BJ (cell line): Measurements from ENCODE around the gene TMEM225B. TPM values are rescaled to one million over a fixed set of nuclear protein-coding genes. Genes with fewer than 3 reads are reported as not detected.

Experiments used
- CTCF ChIA-PET: fragments of 350-600 bp; formaldehyde crosslinking; extraction: SDS; loops from one replicate; lab custom pipeline; 2021; ENCODE audit warnings: antibody characterized with exemption, inconsistent platforms; lab: Yijun Ruan, JAX
- POLR2A ChIA-PET: fragments of 300-600 bp; sonication (Branson Sonifier 250); formaldehyde crosslinking; extraction: SDS; loops from one replicate; lab custom pipeline; 2021; ENCODE audit warnings: antibody characterized with exemption; lab: Charles Lee
- DNase-seq: peaks from one replicate; pipeline ENCODE4 v3.0.0-alpha.2; 2011; ENCODE audit warnings: low read depth
- H3K27me3 ChIP-seq: 2 replicates; pipeline ENCODE4 v1.6.0; 2011; ENCODE audit warnings: low read length; ENCODE audit not compliant: control insufficient read depth, insufficient read depth
- H3K36me3 ChIP-seq: 2 replicates; pipeline ENCODE4 v1.5.1; 2011; ENCODE audit warnings: low read length; ENCODE audit not compliant: control insufficient read depth, insufficient read depth
- H3K4me3 ChIP-seq: 2 replicates; pipeline ENCODE4 v1.5.1; 2011; ENCODE audit warnings: low read depth, mild to moderate bottlenecking, control low read depth, low read length
- CTCF ChIP-seq: IDR thresholded peaks from 2 replicates; pipeline ENCODE4 v1.5.1; 2011; ENCODE audit warnings: low read depth, mild to moderate bottlenecking, control low read depth, inconsistent platforms, low read length, moderate library complexity; ENCODE audit not compliant: insufficient read depth
- polyA plus RNA-seq: library from polyadenylated mRNA; depleted of rRNA; stranded (reverse); fragments of >200 nt; gene quantifications from 2 replicates; pipeline ENCODE4 v1.2.3, GENCODE V29; 2011

Gene TMEM225B
- polyA plus RNA-seq, 1 experiment, result 1.2 TPM

GRCh38 chr7:99616359-99617191 lies 18.5 kb downstream of the TMEM225B start, which contains the start of gene ZSCAN25:
TSS of gene ZSCAN25 (plus strand) at chr7:99616946. CDS start at chr7:99619607, 2,661 bp downstream.
- DNase-seq, result peak; percentile 57
- ChIA-PET CTCF (interaction anchor here (0.6 to 1.6 kb wide), 3 partner anchors 8 to 59 kb away, joined by 3 to 4 read pairs (median 4); no protein-coding TSS in a partner anchor), POLR2A (interaction anchor here (0.6 to 0.7 kb wide), 2 partner anchors 176 to 1088 kb away, joined by 3 to 10 read pairs; no protein-coding TSS in a partner anchor)
- no peaks in the 10 kb centered on the region for H3K27me3 ChIP-seq
- peaks cover 15% of the 10 kb centered on the region for H3K36me3 ChIP-seq
- H3K4me3 ChIP-seq, result peak within 1 kb of the TSS; percentile 95
- peak; percentile 54 for TF ChIP-seq CTCF

- Histone ChIP-seq H3K36me3 (peaks cover 18% of the 10 kb centered on the region), H3K27me3 (no peaks in the 10 kb centered on the region), H3K4me3 (peak overlapping the region; percentile 95)
- ChIA-PET POLR2A (no interaction called here), CTCF (interaction anchor here (1.4 kb wide), 1 partner anchor 59 kb away, joined by 4 read pairs; no protein-coding TSS in a partner anchor)
- TF ChIP-seq CTCF, result no peak
- DNase-seq, result no peak
Observed at GRCh38 chr7:99617192-99617781, 19.2 kb downstream of the TMEM225B start.

GRCh38 chr7:99618726-99619125 lies 20.7 kb downstream of the TMEM225B start:
- peak; percentile 61 for DNase-seq
- POLR2A ChIA-PET, result no interaction called here
- CTCF ChIA-PET, result interaction anchor here (1.0 kb wide), 1 partner anchor 12 kb away, joined by 3 read pairs; no protein-coding TSS in a partner anchor
- Histone ChIP-seq H3K36me3 (peaks cover 29% of the 10 kb centered on the region), H3K4me3 (no peak overlapping the region), H3K27me3 (no peaks in the 10 kb centered on the region)
- no peak for TF ChIP-seq CTCF

- no peak for DNase-seq
- H3K27me3 ChIP-seq, result no peaks in the 10 kb centered on the region
- H3K36me3 ChIP-seq, result peaks cover 37% of the 10 kb centered on the region
- no peak for TF ChIP-seq CTCF
- H3K4me3 ChIP-seq, result no peak overlapping the region
- ChIA-PET CTCF (interaction anchor here (1.0 kb wide), 1 partner anchor 12 kb away, joined by 3 read pairs; no protein-coding TSS in a partner anchor), POLR2A (no interaction called here)
Observed at GRCh38 chr7:99619571-99620130, 21.6 kb downstream of the TMEM225B start.
